H1 (cell line): Measurements from ENCODE around the gene RPRML. TPM values are rescaled to one million over a fixed set of nuclear protein-coding genes. Genes with fewer than 3 reads are reported as not detected.

Experiments
- CTCF ChIA-PET: fragments of 300-600 bp; sonication (Branson Sonifier 250); formaldehyde crosslinking; loops from one replicate; lab custom pipeline; 2021; ENCODE audit not compliant: partially characterized antibody; lab: Charles Lee
- POLR2A ChIA-PET: fragments of 300-600 bp; sonication (Branson Sonifier 250); formaldehyde crosslinking; loops from one replicate; lab custom pipeline; 2021; ENCODE audit warnings: inconsistent platforms; ENCODE audit not compliant: partially characterized antibody; lab: Charles Lee
- DNase-seq, 2 experiments: peaks; one replicate each; pipeline versions ENCODE4 v3.0.0 to v3.0.0-alpha.2; 2010 to 2022; ENCODE audit warnings: low spot score in 2 of 2, low read depth in 1 of 2, mixed read lengths in 1 of 2
- FAIRE-seq: peaks from 2 replicates; lab custom pipeline; 2011; peaks lifted over from hg19 to GRCh38; lab: Jason Lieb, UNC
- H2AFZ ChIP-seq: 2 replicates; pipeline ENCODE4 v1.8.1; 2012; ENCODE audit warnings: low read length, inconsistent platforms
- H2AK5ac ChIP-seq: 2 replicates; pipeline ENCODE4 v1.6.1; 2013; ENCODE audit warnings: low read depth, low read length
- H2BK120ac ChIP-seq: replicated peaks from 2 replicates; pipeline ENCODE3; 2013; ENCODE audit warnings: low read depth, low read length, inconsistent platforms
- H2BK12ac ChIP-seq: 2 replicates; pipeline ENCODE4 v1.6.1; 2013; ENCODE audit warnings: low read depth, low read length
- H2BK15ac ChIP-seq: 2 replicates; pipeline ENCODE4 v1.6.1; 2013; ENCODE audit warnings: low read length
- H2BK20ac ChIP-seq: 2 replicates; pipeline ENCODE4 v1.6.1; 2013; ENCODE audit warnings: low read length
- H2BK5ac ChIP-seq: 2 replicates; pipeline ENCODE4 v1.6.1; 2013; ENCODE audit warnings: low read depth, low read length
- H3K14ac ChIP-seq: 2 replicates; pipeline ENCODE4 v1.6.1; 2013; ENCODE audit warnings: inconsistent platforms; ENCODE audit not compliant: insufficient read length
- H3K18ac ChIP-seq: 2 replicates; pipeline ENCODE4 v1.6.1; 2013; ENCODE audit warnings: low read length; ENCODE audit errors: extremely low read depth
- H3K23ac ChIP-seq: 2 replicates; pipeline ENCODE4 v1.6.1; 2013; ENCODE audit warnings: inconsistent platforms; ENCODE audit not compliant: insufficient read length
- H3K23me2 ChIP-seq: 2 replicates; pipeline ENCODE4 v1.6.1; 2013; ENCODE audit warnings: low read depth, low read length
- H3K27ac ChIP-seq: 2 replicates; pipeline ENCODE4 v1.6.1; 2011; ENCODE audit warnings: low read depth, low read length, inconsistent platforms
- H3K27me3 ChIP-seq, 4 experiments: replicated peaks in 1 of 4; 1 replicate in 1 of 4; 2 replicates in 3 of 4; pipeline versions ENCODE4 v1.6.1 to v1.8.1; 2011 to 2013; ENCODE audit warnings: low read length in 3 of 4, mild to moderate bottlenecking in 3 of 4, inconsistent platforms in 2 of 4, mixed read lengths in 2 of 4, moderate library complexity in 1 of 4; ENCODE audit not compliant: control insufficient read depth in 3 of 4, insufficient read depth in 3 of 4; ENCODE audit errors: extremely low read depth in 1 of 4
- H3K36me3 ChIP-seq, 4 experiments: 2 replicates each; pipeline versions ENCODE4 v1.6.1 to v1.8.1; 2011 to 2013; ENCODE audit warnings: mild to moderate bottlenecking in 4 of 4, low read length in 3 of 4, moderate library complexity in 2 of 4, control low read depth in 1 of 4, inconsistent platforms in 1 of 4; ENCODE audit not compliant: insufficient read depth in 4 of 4, control insufficient read depth in 2 of 4
- H3K4ac ChIP-seq: replicated peaks from 2 replicates; pipeline ENCODE3; 2013; ENCODE audit warnings: low read length, low read depth, mixed read lengths, inconsistent platforms; ENCODE audit not compliant: insufficient read length
- H3K4me1 ChIP-seq, 4 experiments: replicated peaks in 1 of 4; 1 replicate in 1 of 4; 2 replicates in 3 of 4; pipeline versions ENCODE4 v1.6.1 to v1.8.1; 2011 to 2013; ENCODE audit warnings: low read length in 3 of 4, inconsistent platforms in 2 of 4, mixed read lengths in 1 of 4; ENCODE audit not compliant: insufficient read depth in 4 of 4, control insufficient read depth in 3 of 4
- H3K4me2 ChIP-seq, 2 experiments: 2 replicates each; pipeline versions ENCODE4 v1.6.1 to v1.8.1; 2011 to 2013; ENCODE audit warnings: low read depth in 2 of 2, low read length in 2 of 2, control low read depth in 1 of 2, inconsistent platforms in 1 of 2, mild to moderate bottlenecking in 1 of 2; ENCODE audit not compliant: insufficient read depth in 1 of 2
- H3K4me3 ChIP-seq, 4 experiments: fragments of 200-600, 300-600 bp in 1 of 4; sonication (generic), shearing (Covaris generic), sonication (Bioruptor Twin) in 1 of 4; 2 replicates each; pipeline versions ENCODE4 v1.5.1 to v1.8.1; 2011 to 2016; ENCODE audit warnings: low read length in 4 of 4, low read depth in 3 of 4, control low read depth in 2 of 4, inconsistent platforms in 2 of 4, mild to moderate bottlenecking in 2 of 4, mixed read lengths in 1 of 4, moderate library complexity in 1 of 4; ENCODE audit not compliant: insufficient read depth in 2 of 4; ENCODE audit errors: extremely low read depth in 1 of 4
- H3K56ac ChIP-seq: replicated peaks from 2 replicates; pipeline ENCODE3; 2013; ENCODE audit warnings: low read depth, mild to moderate bottlenecking, mixed read lengths, low read length, inconsistent platforms; ENCODE audit not compliant: insufficient read length
- H3K79me1 ChIP-seq: 2 replicates; pipeline ENCODE4 v1.6.1; 2013; ENCODE audit warnings: low read depth, low read length, control low read depth
- H3K79me2 ChIP-seq, 2 experiments: 2 replicates each; pipeline versions ENCODE4 v1.6.1 to v1.8.1; 2012 to 2013; ENCODE audit warnings: low read length in 2 of 2, mild to moderate bottlenecking in 2 of 2, inconsistent platforms in 1 of 2; ENCODE audit not compliant: insufficient read depth in 2 of 2, control insufficient read depth in 1 of 2
- H3K9ac ChIP-seq, 4 experiments: replicated peaks in 1 of 4; 1 replicate in 1 of 4; 2 replicates in 3 of 4; pipeline versions ENCODE4 v1.6.1 to v1.8.1; 2011 to 2013; ENCODE audit warnings: low read depth in 3 of 4, low read length in 3 of 4, control low read depth in 2 of 4, mild to moderate bottlenecking in 2 of 4, moderate library complexity in 2 of 4, inconsistent platforms in 1 of 4; ENCODE audit errors: extremely low read depth in 1 of 4
- H3K9me3 ChIP-seq, 2 experiments: 2 replicates each; pipeline versions ENCODE4 v1.6.1 to v1.8.1; 2012 to 2013; ENCODE audit warnings: mild to moderate bottlenecking in 2 of 2, moderate library complexity in 2 of 2, control low read depth in 1 of 2, inconsistent platforms in 1 of 2, low read depth in 1 of 2, low read length in 1 of 2, mixed read lengths in 1 of 2; ENCODE audit not compliant: insufficient read depth in 2 of 2
- H4K20me1 ChIP-seq, 2 experiments: replicated peaks in 1 of 2; 2 replicates each; pipeline versions ENCODE3 to v1.8.1; 2011 to 2013; ENCODE audit warnings: inconsistent platforms in 2 of 2, low read length in 2 of 2, mild to moderate bottlenecking in 1 of 2; ENCODE audit not compliant: insufficient read depth in 2 of 2, control insufficient read depth in 1 of 2
- H4K5ac ChIP-seq: 2 replicates; pipeline ENCODE4 v1.6.1; 2013; ENCODE audit warnings: low read length, low read depth, mixed read lengths, inconsistent platforms; ENCODE audit not compliant: insufficient read length
- H4K8ac ChIP-seq: 2 replicates; pipeline ENCODE4 v1.8.0; 2013; ENCODE audit warnings: mild to moderate bottlenecking, moderate library complexity, low read length, inconsistent platforms; ENCODE audit not compliant: insufficient read depth; ENCODE audit errors: extremely low read depth
- H4K91ac ChIP-seq: replicated peaks from 2 replicates; pipeline ENCODE3; 2013; ENCODE audit warnings: low read length, mixed read lengths, inconsistent platforms; ENCODE audit not compliant: insufficient read length
- ATF3 ChIP-seq: IDR thresholded peaks from 2 replicates; pipeline ENCODE4 v1.6.1; 2011; ENCODE audit warnings: low read depth, mild to moderate bottlenecking, low read length; ENCODE audit not compliant: insufficient read depth
- CEBPB ChIP-seq: IDR thresholded peaks from 2 replicates; pipeline ENCODE4 v1.6.1; 2012; ENCODE audit warnings: low read depth, low read length
- EZH2 ChIP-seq: fragments of 200-600 bp; sonication (generic); IDR thresholded peaks from 2 replicates; pipeline ENCODE4 v1.7.1; 2012; ENCODE audit warnings: low read depth, mild to moderate bottlenecking, moderate library complexity, low read length, inconsistent platforms; ENCODE audit not compliant: severe bottlenecking
- FOSL1 ChIP-seq: IDR thresholded peaks from 2 replicates; pipeline ENCODE4 v1.6.1; 2011; ENCODE audit warnings: mild to moderate bottlenecking, low read depth, low read length, moderate library complexity; ENCODE audit not compliant: insufficient read depth
- HDAC2 ChIP-seq, 2 experiments: fragments of 300-600 bp in 1 of 2; sonication (generic) in 1 of 2; IDR thresholded peaks; 2 replicates each; pipeline ENCODE4 v1.6.1; 2011 to 2012; ENCODE audit warnings: low read depth in 2 of 2, low read length in 2 of 2, mild to moderate bottlenecking in 2 of 2, moderate library complexity in 2 of 2, borderline replicate concordance in 1 of 2, inconsistent platforms in 1 of 2
- JUND ChIP-seq: IDR thresholded peaks from 2 replicates; pipeline ENCODE4 v1.6.1; 2011; ENCODE audit warnings: mild to moderate bottlenecking, improper control_type of control experiment, low read length
- KDM1A ChIP-seq: fragments of 200-600, 300-600 bp; sonication (generic); IDR thresholded peaks from 2 replicates; pipeline ENCODE4 v1.7.1; 2016; ENCODE audit warnings: mild to moderate bottlenecking, low read length, borderline replicate concordance
- RXRA ChIP-seq: IDR thresholded peaks from 2 replicates; pipeline ENCODE4 v1.6.1; 2011; ENCODE audit warnings: low read depth, mild to moderate bottlenecking, low read length, moderate library complexity; ENCODE audit not compliant: insufficient read depth
- TAF1 ChIP-seq: IDR thresholded peaks from 2 replicates; pipeline ENCODE4 v1.6.1; 2011; ENCODE audit warnings: mild to moderate bottlenecking, low read depth, low read length
- TBP ChIP-seq: IDR thresholded peaks from 2 replicates; pipeline ENCODE4 v1.6.1; 2011; ENCODE audit warnings: low read depth, low read length, improper control_type of control experiment
- TEAD4 ChIP-seq: IDR thresholded peaks from 2 replicates; pipeline ENCODE4 v1.6.1; 2012; ENCODE audit warnings: low read depth, low read length, inconsistent platforms, mixed read lengths
- USF2 ChIP-seq: IDR thresholded peaks from 2 replicates; pipeline ENCODE4 v1.6.1; 2011; ENCODE audit warnings: low read length, improper control_type of control experiment
- ZNF274 ChIP-seq: IDR thresholded peaks from 2 replicates; pipeline ENCODE4 v1.7.0; 2012; ENCODE audit warnings: low read length, borderline replicate concordance; ENCODE audit errors: extremely low read depth
- WGBS, 2 experiments: shearing (Covaris generic) in 1 of 2; methylation state at CpG; one replicate each; pipeline versions ENCODE4 v1.1.6 to v1.1.7; 2013 to 2015; ENCODE audit warnings: low lambda C conversion rate in 2 of 2, mixed read lengths in 2 of 2, inconsistent platforms in 1 of 2, low coverage in 1 of 2, missing lambda C conversion rate in 1 of 2; ENCODE audit not compliant: insufficient replicate concordance in 2 of 2, insufficient coverage in 1 of 2, insufficient read length in 1 of 2; ENCODE audit errors: extremely low coverage in 1 of 2, missing lambda C conversion rate in 1 of 2; 5-methylcytosine and 5-hydroxymethylcytosine counted together
- polyA plus RNA-seq, 7 experiments: library from polyadenylated mRNA; depleted of rRNA in 3 of 7; stranded (reverse) in 5 of 7; unstranded in 2 of 7; fragments of >200 nt in 5 of 7; fragments of 200-250 nt in 2 of 7; gene quantifications; 1 replicate in 5 of 7; 2 replicates in 1 of 7; 4 replicates in 1 of 7; pipeline versions ENCODE4 v1.2.1 to v1.2.3, GENCODE V29; 2011 to 2013; ENCODE audit warnings: missing spikeins in 2 of 7, mixed read lengths in 2 of 7
- total RNA-seq: library from RNA; stranded (reverse); fragmentation: NEBNext Ultra II Directional; extraction: Animal tissue kit (Norgen Biotek cat#: 25700); gene quantifications from 2 replicates; pipeline ENCODE4 v1.2.1, GENCODE V29; 2021

RPRML gene
- total and polyA plus RNA-seq, 2 of the 8 experiments (the other 6 are each of a cell fraction or from before 2014, with no cell fraction given) = 3.5 to 5.5 TPM

- FAIRE-seq = no peak
- DNase-seq = no peak
- H3K4me1 ChIP-seq = peaks cover 7 to 8% (median 7%) of the 10 kb centered on the region in 4 experiments; a peak in 6 of 7 replicates
- TF ChIP-seq TBP (no peak), USF2 (no peak), KDM1A (no peak), ZNF274 (no peak), TEAD4 (no peak), FOSL1 (no peak), TAF1 (no peak), EZH2 (no peak), CEBPB (no peak), ATF3 (no peak), JUND (no peak), RXRA (no peak), HDAC2 (IDR thresholded peaks at IDR 0.05; ENCODE audit: borderline replicate concordance in 1 of 2, low read depth in 2 of 2, low read length in 2 of 2) (no peak)
Measured at GRCh38 chr17:46972346-46972745, 6.7 kb downstream of the RPRML start.

More at GRCh38 chr17:46972346-46972745, 6.7 kb downstream of the RPRML start:
- Histone ChIP-seq H3K4me3 (no peak overlapping the region), H3K79me2 (no peaks in the 10 kb centered on the region), H2AFZ (no peak overlapping the region), H3K36me3 (no peaks in the 10 kb centered on the region), H3K4me2 (no peak overlapping the region), H4K5ac (no peak overlapping the region), H3K9ac (no peak overlapping the region), H2BK20ac (no peak overlapping the region), H2BK5ac (no peak overlapping the region), H2BK15ac (no peak overlapping the region), H2BK12ac (no peak overlapping the region), H3K23me2 (no peaks in the 10 kb centered on the region), H4K8ac (no peak overlapping the region), H3K9me3 (no peaks in the 10 kb centered on the region), H4K20me1 (no peaks in the 10 kb centered on the region), H3K14ac (no peak overlapping the region), H4K91ac (no peak overlapping the region), H3K56ac (no peak overlapping the region), H3K79me1 (no peaks in the 10 kb centered on the region), H3K18ac (no peak overlapping the region), H2AK5ac (no peak overlapping the region), H2BK120ac (no peak overlapping the region), H3K27ac (no peak overlapping the region), H3K27me3 (no peaks in the 10 kb centered on the region; a peak in 1 of 7 replicates), H3K4ac (no peak overlapping the region), H3K23ac (no peak overlapping the region)
- POLR2A ChIA-PET = no interaction called here
- CTCF ChIA-PET = interaction anchor here (1.0 to 4.3 kb wide), 5 partner anchors 10 to 30 kb away, joined by 3 to 26 read pairs (median 3); no protein-coding TSS in a partner anchor
- 90% methylated on average over 6 of the region's 6 CpGs; no CpG with 5 or more reads in 1 of the 2 experiments for WGBS, 2 experiments
